GM23248 (cell line): ENCODE measurements around the gene TP63.

Experiments used
- EZH2 ChIP-seq: fragments of 200-600 bp; sonication (generic); IDR thresholded peaks from 2 replicates; pipeline ENCODE4 v1.6.1; 2018; ENCODE audit warnings: antibody characterized with exemption, mild to moderate bottlenecking; ENCODE audit not compliant: insufficient read depth, poor library complexity, severe bottlenecking
- EZH2phosphoT487 ChIP-seq: fragments of 200-600 bp; sonication (generic); IDR thresholded peaks from 2 replicates; pipeline ENCODE4 v1.6.1; 2018; ENCODE audit warnings: antibody characterized with exemption, moderate library complexity, mild to moderate bottlenecking, low read depth; ENCODE audit not compliant: insufficient read depth

GRCh38 chr3:189800436-189800835 lies 169.2 kb downstream of the TP63 start:
- TF ChIP-seq EZH2 = no peak
- TF ChIP-seq EZH2phosphoT487 = no peak
